Mucosa of rectum (tissue), 2 donors: ENCODE results near the gene PRKAR1A.

Experiments used
- H3K27ac ChIP-seq, 2 donors: one replicate each; pipeline ENCODE4 v1.7.0; 2013; ENCODE audit warnings: inconsistent platforms in 2 of 2, low read depth in 2 of 2, low read length in 2 of 2
- H3K27me3 ChIP-seq, 2 donors: one replicate each; pipeline ENCODE4 v1.7.0; 2013; ENCODE audit warnings: low read length in 2 of 2; ENCODE audit not compliant: control insufficient read depth in 2 of 2, insufficient read depth in 2 of 2
- H3K36me3 ChIP-seq, 2 donors: one replicate each; pipeline ENCODE4 v1.7.0; 2013; ENCODE audit warnings: low read length in 2 of 2; ENCODE audit not compliant: control insufficient read depth in 2 of 2, insufficient read depth in 2 of 2
- H3K4me1 ChIP-seq, 2 donors: one replicate each; pipeline ENCODE4 v1.7.0; 2013; ENCODE audit warnings: low read length in 2 of 2, mild to moderate bottlenecking in 1 of 2; ENCODE audit not compliant: control insufficient read depth in 2 of 2, insufficient read depth in 2 of 2
- H3K4me3 ChIP-seq, 2 donors: one replicate each; pipeline ENCODE4 v1.7.0; 2013; ENCODE audit warnings: low read length in 2 of 2
- H3K9ac ChIP-seq, 2 donors: one replicate each; pipeline ENCODE4 v1.7.0; 2013; ENCODE audit warnings: low read length in 2 of 2, low read depth in 1 of 2, mild to moderate bottlenecking in 1 of 2
- H3K9me3 ChIP-seq, 2 donors: one replicate each; pipeline ENCODE4 v1.7.0; 2013; ENCODE audit warnings: low read length in 2 of 2; ENCODE audit not compliant: control insufficient read depth in 2 of 2
- donor health status: healthy.
- donor health status: Normal muscosa, but diverticular disease.

PRKAR1A gene

GRCh38 chr17:68539548-68540467 is 27.6 kb downstream of the PRKAR1A start:
- Histone ChIP-seq H3K9ac (no peak overlapping the region), H3K27me3 (no peaks in the 10 kb centered on the region), H3K27ac (no peak overlapping the region), H3K4me1 (no peaks in the 10 kb centered on the region), H3K9me3 (no peaks in the 10 kb centered on the region), H3K4me3 (no peak overlapping the region), H3K36me3 (peaks cover 22 to 24% of the 10 kb centered on the region in 2 donors)

DNA sequence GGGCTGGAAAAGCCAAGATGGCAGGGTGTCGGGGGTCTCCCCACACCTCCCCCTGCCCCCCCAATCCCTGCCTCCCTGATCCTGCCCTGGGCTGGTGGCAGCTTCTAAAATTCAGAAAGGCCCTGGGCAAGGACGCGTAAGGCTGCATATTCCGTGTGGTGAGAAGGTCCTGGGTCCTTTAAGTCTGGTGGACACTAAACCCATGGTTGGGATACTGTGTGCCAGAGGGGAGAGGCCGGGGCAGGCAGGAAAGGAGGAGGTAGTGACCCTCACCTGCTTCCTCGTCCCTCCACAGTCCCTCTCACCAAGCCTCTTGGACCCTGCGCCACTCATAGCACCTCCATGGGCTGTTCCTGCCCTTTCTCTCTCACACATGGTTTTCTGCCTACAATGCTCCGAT is 28.8 kb downstream of the PRKAR1A start:
- H3K9me3 ChIP-seq, result no peaks in the 10 kb centered on the region
- no peak overlapping the region for H3K4me3 ChIP-seq
- peaks cover 19 to 20% of the 10 kb centered on the region in 2 donors for H3K36me3 ChIP-seq
- no peaks in the 10 kb centered on the region for H3K4me1 ChIP-seq
- no peaks in the 10 kb centered on the region for H3K27me3 ChIP-seq
- H3K27ac ChIP-seq, result no peak overlapping the region
- no peak overlapping the region for H3K9ac ChIP-seq

DNA sequence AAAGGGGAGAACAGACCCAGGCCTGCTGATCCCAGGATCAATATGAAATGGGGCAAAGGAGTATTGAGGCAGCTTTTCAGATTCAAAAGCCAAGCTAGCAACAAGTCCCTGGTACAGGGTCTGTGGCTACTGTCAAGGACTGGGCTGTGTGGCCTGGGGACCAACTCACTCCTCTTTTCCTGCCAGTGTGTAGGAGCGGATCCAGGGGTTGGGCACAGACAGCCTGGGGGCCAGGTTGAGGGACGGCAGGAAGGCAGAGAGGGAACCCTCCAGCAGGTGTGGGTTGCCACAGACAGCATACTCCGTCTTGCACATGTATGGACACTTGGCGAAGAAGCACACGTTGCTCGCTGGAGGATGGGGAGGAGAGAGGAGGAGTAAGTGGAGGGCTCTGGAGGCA is 29.6 kb downstream of the PRKAR1A start:
- Histone ChIP-seq H3K4me1 (no peaks in the 10 kb centered on the region), H3K36me3 (peaks cover 14 to 16% of the 10 kb centered on the region in 2 donors), H3K9ac (no peak overlapping the region), H3K27ac (no peak overlapping the region), H3K4me3 (no peak overlapping the region), H3K27me3 (no peaks in the 10 kb centered on the region), H3K9me3 (no peaks in the 10 kb centered on the region)

- H3K9ac ChIP-seq, result no peak overlapping the region
- no peaks in the 10 kb centered on the region for H3K9me3 ChIP-seq
- no peaks in the 10 kb centered on the region for H3K4me1 ChIP-seq
- no peaks in the 10 kb centered on the region for H3K27me3 ChIP-seq
- H3K36me3 ChIP-seq, result peaks cover 6 to 8% of the 10 kb centered on the region in 2 donors
- no peak overlapping the region for H3K27ac ChIP-seq
- no peak overlapping the region for H3K4me3 ChIP-seq
Measured at GRCh38 chr17:68542698-68543463, 30.7 kb downstream of the PRKAR1A start.

DNA sequence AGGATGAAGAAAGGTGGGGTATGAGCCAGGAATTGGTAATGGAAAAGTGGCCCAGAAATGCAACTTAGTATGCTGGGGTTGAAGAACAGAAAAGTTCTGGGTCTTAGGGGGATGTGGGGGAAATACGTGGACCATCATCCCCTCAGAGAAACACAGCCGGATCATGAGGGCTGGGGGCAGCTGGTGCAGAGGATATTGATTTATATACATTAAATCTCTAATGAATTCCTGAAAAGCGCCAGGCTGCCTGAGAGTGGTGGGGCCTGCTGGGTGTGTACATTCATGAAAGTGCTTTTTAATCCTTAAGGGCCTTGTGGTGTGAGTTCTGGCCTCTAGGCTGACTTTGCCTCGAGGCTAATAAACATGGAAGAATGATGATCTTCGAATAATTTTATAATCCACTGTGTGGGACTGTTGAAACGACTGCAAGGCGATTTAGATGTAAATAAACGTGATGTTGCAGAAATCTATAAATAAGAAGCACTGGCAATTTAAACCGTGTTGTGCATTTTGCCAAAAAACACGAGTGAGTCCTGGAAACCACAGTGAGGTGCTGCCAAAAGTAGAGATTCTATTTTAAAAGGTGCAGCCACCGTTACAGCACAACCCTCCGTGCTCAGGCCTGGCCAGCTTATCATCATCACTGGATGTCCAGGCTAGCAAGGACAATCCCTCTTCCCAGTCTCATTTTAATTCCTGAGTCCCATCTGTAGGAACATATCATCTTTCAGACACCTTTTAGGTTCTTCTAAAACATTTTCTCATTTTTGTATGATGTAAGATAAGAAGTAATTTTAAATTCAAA is 32.1 kb downstream of the PRKAR1A start:
- H3K27me3 ChIP-seq, result no peaks in the 10 kb centered on the region
- no peak overlapping the region for H3K9ac ChIP-seq
- H3K27ac ChIP-seq, result no peak overlapping the region
- peaks cover 6% of the 10 kb centered on the region in 2 donors for H3K36me3 ChIP-seq
- no peaks in the 10 kb centered on the region for H3K4me1 ChIP-seq
- no peaks in the 10 kb centered on the region for H3K9me3 ChIP-seq
- H3K4me3 ChIP-seq, result no peak overlapping the region

DNA sequence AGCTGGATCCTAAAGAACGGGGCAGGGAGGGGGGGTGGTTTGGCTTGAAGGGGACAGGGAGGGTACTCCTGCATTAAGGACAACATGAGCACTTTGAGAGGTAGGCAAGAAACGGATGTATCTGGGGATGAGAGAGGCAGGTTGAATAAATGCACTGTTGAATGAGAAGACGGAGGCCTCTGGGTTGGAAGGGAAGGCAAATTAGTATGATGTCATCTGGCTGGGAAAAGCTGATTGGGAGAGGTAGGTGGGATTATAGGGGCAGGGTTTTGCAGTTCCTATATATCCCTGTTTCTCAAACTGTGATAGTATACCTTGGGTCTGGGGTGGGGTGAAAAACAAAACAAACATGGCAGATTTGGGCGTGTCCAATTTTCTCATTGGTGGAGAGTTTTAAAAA is 44.3 kb downstream of the PRKAR1A start:
- H3K27ac ChIP-seq, result no peak overlapping the region
- H3K36me3 ChIP-seq, result no peaks in the 10 kb centered on the region
- H3K27me3 ChIP-seq, result no peaks in the 10 kb centered on the region
- H3K9ac ChIP-seq, result no peak overlapping the region
- H3K4me3 ChIP-seq, result no peak overlapping the region
- no peaks in the 10 kb centered on the region for H3K9me3 ChIP-seq
- no peaks in the 10 kb centered on the region for H3K4me1 ChIP-seq

- Histone ChIP-seq H3K9ac (no peak overlapping the region), H3K9me3 (no peaks in the 10 kb centered on the region), H3K4me1 (no peaks in the 10 kb centered on the region), H3K36me3 (no peaks in the 10 kb centered on the region), H3K4me3 (no peak overlapping the region), H3K27ac (no peak overlapping the region), H3K27me3 (no peaks in the 10 kb centered on the region)
Measured at GRCh38 chr17:68559316-68559715, 47.1 kb downstream of the PRKAR1A start.

DNA sequence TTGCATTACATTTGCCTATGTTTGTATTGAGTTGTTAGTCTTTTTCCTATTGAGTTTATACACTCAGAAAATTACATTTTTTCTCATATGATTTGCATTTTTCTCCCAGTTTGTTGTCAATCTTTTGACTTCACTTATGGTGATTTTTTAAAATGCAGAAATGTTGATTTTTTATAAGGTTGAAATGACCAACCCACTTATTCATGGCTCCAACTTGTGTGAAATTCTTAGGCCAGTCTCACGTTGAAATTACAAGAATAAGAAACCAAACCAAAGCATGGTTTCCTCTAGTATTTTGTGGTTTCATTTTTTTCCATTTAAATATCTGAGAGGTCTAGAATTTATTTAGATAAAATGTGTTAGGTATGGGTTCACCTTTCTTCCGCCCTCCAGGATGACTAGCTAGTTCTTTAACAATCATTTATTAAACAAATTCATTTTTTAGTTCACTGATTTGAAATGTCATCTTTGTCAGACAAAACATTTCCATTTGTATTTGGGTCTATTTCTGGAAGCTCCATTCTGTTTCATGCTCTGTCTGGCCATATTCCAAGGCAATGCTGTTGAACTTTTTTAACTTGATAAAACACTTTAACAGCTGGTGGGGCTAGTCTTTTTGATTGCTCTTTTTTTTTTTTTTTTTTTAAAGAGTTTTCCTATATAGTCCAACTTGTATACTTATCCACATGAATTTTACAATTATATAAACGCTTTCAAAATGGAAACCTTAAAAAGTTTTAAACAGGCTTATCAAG is 48.9 kb downstream of the PRKAR1A start:
- H3K27me3 ChIP-seq, result no peaks in the 10 kb centered on the region
- H3K9me3 ChIP-seq, result no peaks in the 10 kb centered on the region
- H3K9ac ChIP-seq, result no peak overlapping the region
- no peak overlapping the region for H3K27ac ChIP-seq
- no peak overlapping the region for H3K4me3 ChIP-seq
- H3K4me1 ChIP-seq, result no peaks in the 10 kb centered on the region
- H3K36me3 ChIP-seq, result no peaks in the 10 kb centered on the region

DNA sequence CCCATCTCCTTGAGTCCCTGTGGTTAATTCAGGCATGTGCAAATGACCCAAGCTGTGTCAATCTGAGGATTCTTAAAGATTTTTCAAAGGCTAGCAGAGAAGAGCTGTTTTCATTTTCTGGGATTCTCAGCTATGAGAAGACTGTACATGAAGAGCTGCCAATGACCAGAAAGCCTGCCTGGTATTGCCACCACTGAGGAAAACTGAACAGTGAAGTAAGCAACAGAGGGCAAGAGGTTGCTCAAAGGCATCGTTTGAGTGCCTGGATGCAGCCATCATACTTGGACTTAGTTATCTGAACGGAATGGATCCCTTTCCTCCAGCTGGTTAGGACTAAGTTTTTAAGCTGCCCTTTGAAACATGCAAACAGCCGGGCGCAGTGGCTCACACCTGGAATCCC is 50.5 kb downstream of the PRKAR1A start:
- Histone ChIP-seq H3K9ac (no peak overlapping the region), H3K4me1 (no peaks in the 10 kb centered on the region), H3K36me3 (no peaks in the 10 kb centered on the region), H3K9me3 (no peaks in the 10 kb centered on the region), H3K27ac (no peak overlapping the region), H3K4me3 (no peak overlapping the region), H3K27me3 (no peaks in the 10 kb centered on the region)
